HepG2 (cell line): ENCODE measurements around the gene MED23. TPM values are rescaled to one million over a fixed set of nuclear protein-coding genes. Genes with fewer than 3 reads are reported as not detected.

ENCODE experiments used
- ARNT2 ChIP-seq: sonication (generic); formaldehyde crosslinking; IDR thresholded peaks from 2 replicates; pipeline ENCODE4 v1.8.0; 2022; ENCODE audit warnings: mild to moderate bottlenecking, low read depth, missing genetic modification reagents, moderate library complexity
- ATAD3A ChIP-seq: sonication (generic); formaldehyde crosslinking; IDR thresholded peaks from 2 replicates; pipeline ENCODE4 v1.4.0; 2020; ENCODE audit warnings: missing genetic modification reagents
- FLYWCH1 ChIP-seq: sonication (generic); formaldehyde crosslinking; IDR thresholded peaks from 2 replicates; pipeline ENCODE4 v1.8.1; 2023; ENCODE audit warnings: mild to moderate bottlenecking, missing genetic modification reagents
- HDAC6 ChIP-seq: fragments of 200-600 bp; sonication (generic); IDR thresholded peaks from 2 replicates; pipeline ENCODE4 v1.7.0; 2017; ENCODE audit warnings: mild to moderate bottlenecking, antibody characterized with exemption, low read length, low read depth
- HES4 ChIP-seq: sonication (generic); formaldehyde crosslinking; IDR thresholded peaks from 2 replicates; pipeline ENCODE4 v1.9.0; 2021; ENCODE audit warnings: mild to moderate bottlenecking, missing genetic modification reagents, borderline replicate concordance
- IKZF4 ChIP-seq: sonication (generic); formaldehyde crosslinking; IDR thresholded peaks from 2 replicates; pipeline ENCODE4 v1.5.1; 2020; ENCODE audit warnings: borderline replicate concordance, mild to moderate bottlenecking, low read depth, missing genetic modification reagents; ENCODE audit errors: not compliant biosample characterization
- ISX ChIP-seq: sonication (generic); formaldehyde crosslinking; conservative IDR thresholded peaks from 2 replicates; pipeline ENCODE4 v1.5.0; 2020; ENCODE audit warnings: missing genetic modification reagents
- JUN ChIP-seq: sonication (generic); formaldehyde crosslinking; IDR thresholded peaks from 2 replicates; pipeline ENCODE4 v1.4.0; 2020; ENCODE audit warnings: mild to moderate bottlenecking, missing genetic modification reagents
- KDM6A ChIP-seq: IDR thresholded peaks from 2 replicates; pipeline ENCODE4 v1.6.1; 2016; ENCODE audit warnings: low read depth
- KLF11 ChIP-seq: IDR thresholded peaks from 2 replicates; pipeline ENCODE4 v1.6.1; 2016; ENCODE audit warnings: missing compliant biosample characterization
- KLF16 ChIP-seq, 2 experiments: sonication (generic) in 1 of 2; formaldehyde crosslinking in 1 of 2; IDR thresholded peaks; 2 replicates each; pipeline versions ENCODE4 v1.6.1 to v1.8.0; 2016 to 2023; ENCODE audit warnings: missing genetic modification reagents in 2 of 2, missing compliant biosample characterization in 1 of 2
- NCOA1 ChIP-seq: sonication (generic); formaldehyde crosslinking; IDR thresholded peaks from 2 replicates; pipeline ENCODE4 v1.9.0; 2021; ENCODE audit warnings: missing genetic modification reagents
- ONECUT2 ChIP-seq: sonication (generic); formaldehyde crosslinking; IDR thresholded peaks from 2 replicates; pipeline ENCODE4 v1.4.0; 2020; ENCODE audit warnings: missing genetic modification reagents
- RXRB ChIP-seq: IDR thresholded peaks from 2 replicates; pipeline ENCODE4 v1.6.1; 2016; ENCODE audit warnings: borderline replicate concordance, missing genetic modification reagents, missing compliant biosample characterization
- SATB2 ChIP-seq: sonication (generic); formaldehyde crosslinking; IDR thresholded peaks from 2 replicates; pipeline ENCODE4 v1.5.0; 2020; ENCODE audit warnings: missing genetic modification reagents
- SOX13 ChIP-seq, 3 experiments: fragments of 450-650 bp in 1 of 3; sonication (generic) in 1 of 3; formaldehyde crosslinking in 1 of 3; IDR thresholded peaks in 2 of 3; conservative IDR thresholded peaks in 1 of 3; 2 replicates each; pipeline versions ENCODE4 v1.5.0 to v1.6.1; 2016 to 2020; ENCODE audit warnings: antibody characterized with exemption in 1 of 3, mild to moderate bottlenecking in 1 of 3, missing compliant biosample characterization in 1 of 3, missing genetic modification reagents in 1 of 3, moderate library complexity in 1 of 3
- TBX3 ChIP-seq: fragments of 450-650 bp; IDR thresholded peaks from 2 replicates; pipeline ENCODE4 v1.6.1; 2017; ENCODE audit warnings: antibody characterized with exemption, mild to moderate bottlenecking, inconsistent platforms, borderline replicate concordance
- ZNF274 ChIP-seq: sonication (generic); formaldehyde crosslinking; IDR thresholded peaks from 2 replicates; pipeline ENCODE4 v1.5.1; 2020; ENCODE audit warnings: mild to moderate bottlenecking, missing genetic modification reagents
- ZNF616 ChIP-seq: sonication (generic); formaldehyde crosslinking; IDR thresholded peaks from 2 replicates; pipeline ENCODE4 v1.5.0; 2020; ENCODE audit warnings: low read depth, mild to moderate bottlenecking, missing genetic modification reagents
- ZNF670 ChIP-seq: sonication (generic); formaldehyde crosslinking; IDR thresholded peaks from 2 replicates; pipeline ENCODE4 v1.8.0; 2022; ENCODE audit warnings: mild to moderate bottlenecking, missing genetic modification reagents, borderline replicate concordance
- ZNF761 ChIP-seq: sonication (generic); formaldehyde crosslinking; conservative IDR thresholded peaks from 2 replicates; pipeline ENCODE4 v1.4.0; 2020; ENCODE audit warnings: mild to moderate bottlenecking, missing genetic modification reagents
- ZNF781 ChIP-seq: sonication (generic); formaldehyde crosslinking; IDR thresholded peaks from 2 replicates; pipeline ENCODE4 v1.5.1; 2020; ENCODE audit warnings: borderline replicate concordance, mild to moderate bottlenecking, missing genetic modification reagents; ENCODE audit errors: not compliant biosample characterization
- polyA plus RNA-seq, 8 experiments: library from polyadenylated mRNA; depleted of rRNA in 3 of 8; stranded (reverse) in 7 of 8; unstranded in 1 of 8; fragments of >200 nt; fragmentation: Illumina TruSeq in 4 of 8; extraction: Trizol in 4 of 8; gene quantifications; 2 replicates each; pipeline versions ENCODE4 v1.2.1 to v1.2.3, GENCODE V29; 2011 to 2016; ENCODE audit warnings: low read depth in 4 of 8, missing spikeins in 1 of 8, mixed read lengths in 1 of 8; ENCODE audit not compliant: insufficient read depth in 1 of 8
- total RNA-seq, 5 experiments: library from RNA; depleted of rRNA; stranded (reverse); fragments of >200 nt; fragmentation: Illumina TruSeq; extraction: Trizol; gene quantifications; 2 replicates each; pipeline ENCODE4 v1.2.3, GENCODE V29; 2016; ENCODE audit warnings: low read depth in 1 of 5
- TF ChIP-seq, protein P1 (sequence below): sonication (generic); formaldehyde crosslinking; IDR thresholded peaks from 2 replicates; pipeline ENCODE4 v1.4.0; 2020; ENCODE audit warnings: mild to moderate bottlenecking, missing genetic modification reagents
- TF ChIP-seq, protein P2 (sequence below): sonication (generic); formaldehyde crosslinking; IDR thresholded peaks from 2 replicates; pipeline ENCODE4 v1.4.0; 2020; ENCODE audit warnings: mild to moderate bottlenecking, missing genetic modification reagents
- TF ChIP-seq, protein P3 (sequence below): sonication (generic); formaldehyde crosslinking; IDR thresholded peaks from 2 replicates; pipeline ENCODE4 v1.4.0; 2020; ENCODE audit warnings: missing genetic modification reagents
- TF ChIP-seq, protein P4 (sequence below): sonication (generic); formaldehyde crosslinking; IDR thresholded peaks from 2 replicates; pipeline ENCODE4 v1.5.0; 2020; ENCODE audit warnings: mild to moderate bottlenecking, missing genetic modification reagents, moderate library complexity

The MED23 gene
- total and polyA plus RNA-seq, 2 of the 13 experiments (the other 11 are each of a cell fraction or from before 2014, with no cell fraction given) = 34.9 to 50.5 TPM

DNA sequence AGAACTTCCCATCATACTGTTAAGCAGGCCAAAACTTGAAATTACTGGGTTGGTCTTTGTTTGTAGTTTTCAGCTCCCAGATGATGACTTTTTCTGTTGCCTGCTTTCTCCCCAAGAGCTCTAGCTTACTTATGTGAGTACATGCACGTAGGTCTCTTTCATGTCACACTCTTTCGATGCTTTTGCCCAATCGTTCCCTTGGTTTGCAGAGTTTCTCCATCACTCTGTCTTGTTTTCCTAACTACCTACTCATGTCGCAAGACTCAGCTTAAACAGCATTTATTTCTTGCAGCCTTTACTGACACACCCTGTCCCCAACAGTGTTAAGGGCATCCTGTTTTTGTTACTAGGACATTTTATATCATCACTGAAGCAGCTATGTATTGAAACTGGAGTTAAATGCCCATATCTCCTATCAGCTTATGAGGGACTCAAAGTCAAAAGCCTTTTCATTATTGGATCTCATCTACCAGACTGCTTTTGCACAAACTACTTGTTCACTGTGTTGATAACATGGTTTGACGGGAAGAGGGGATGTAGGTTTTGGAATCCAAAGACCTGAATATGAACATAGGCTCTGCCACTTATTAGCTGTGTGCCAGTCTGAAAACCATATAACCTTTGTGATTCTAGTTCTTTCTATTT, 52.1 kb downstream of the MED23 start (continued):
- TF ChIP-seq ZNF670 (no peak), JUN (CRISPR knock-in tag) (no peak), KDM6A (CRISPR knock-in tag) (no peak), ATAD3A (no peak), KLF16 (CRISPR knock-in tag; IDR thresholded peaks at IDR 0.05) (no peak), IKZF4 (CRISPR knock-in tag) (no peak), SOX13 (IDR thresholded peaks at IDR 0.05) (no peak; the same call in 1 of the 2 replicates), SOX13 (CRISPR knock-in tag; conservative IDR thresholded peaks at IDR 0.05 in 1 of 2, IDR thresholded peaks at IDR 0.05 in 1 of 2) (peak in 1 of 2 experiments; percentile 54; a peak in 1 of 4 replicates), ZNF761 (CRISPR knock-in tag) (no peak), SATB2 (CRISPR knock-in tag) (no peak), ARNT2 (no peak), ZNF616 (CRISPR knock-in tag) (no peak), TBX3 (no peak), HDAC6 (no peak), FLYWCH1 (no peak), ISX (no peak), KLF11 (CRISPR knock-in tag) (no peak), ZNF274 (no peak), ZNF781 (CRISPR knock-in tag) (no peak), NCOA1 (CRISPR knock-in tag) (no peak), RXRB (CRISPR knock-in tag) (peak; percentile 33; the same call in 1 of the 2 replicates), HES4 (CRISPR knock-in tag) (no peak), ONECUT2 (no peak)
- TF ChIP-seq, protein P1, sequence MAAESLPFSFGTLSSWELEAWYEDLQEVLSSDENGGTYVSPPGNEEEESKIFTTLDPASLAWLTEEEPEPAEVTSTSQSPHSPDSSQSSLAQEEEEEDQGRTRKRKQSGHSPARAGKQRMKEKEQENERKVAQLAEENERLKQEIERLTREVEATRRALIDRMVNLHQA (CRISPR knock-in tag) = no peak
- TF ChIP-seq, protein P2, sequence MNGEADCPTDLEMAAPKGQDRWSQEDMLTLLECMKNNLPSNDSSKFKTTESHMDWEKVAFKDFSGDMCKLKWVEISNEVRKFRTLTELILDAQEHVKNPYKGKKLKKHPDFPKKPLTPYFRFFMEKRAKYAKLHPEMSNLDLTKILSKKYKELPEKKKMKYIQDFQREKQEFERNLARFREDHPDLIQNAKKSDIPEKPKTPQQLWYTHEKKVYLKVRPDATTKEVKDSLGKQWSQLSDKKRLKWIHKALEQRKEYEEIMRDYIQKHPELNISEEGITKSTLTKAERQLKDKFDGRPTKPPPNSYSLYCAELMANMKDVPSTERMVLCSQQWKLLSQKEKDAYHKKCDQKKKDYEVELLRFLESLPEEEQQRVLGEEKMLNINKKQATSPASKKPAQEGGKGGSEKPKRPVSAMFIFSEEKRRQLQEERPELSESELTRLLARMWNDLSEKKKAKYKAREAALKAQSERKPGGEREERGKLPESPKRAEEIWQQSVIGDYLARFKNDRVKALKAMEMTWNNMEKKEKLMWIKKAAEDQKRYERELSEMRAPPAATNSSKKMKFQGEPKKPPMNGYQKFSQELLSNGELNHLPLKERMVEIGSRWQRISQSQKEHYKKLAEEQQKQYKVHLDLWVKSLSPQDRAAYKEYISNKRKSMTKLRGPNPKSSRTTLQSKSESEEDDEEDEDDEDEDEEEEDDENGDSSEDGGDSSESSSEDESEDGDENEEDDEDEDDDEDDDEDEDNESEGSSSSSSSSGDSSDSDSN (CRISPR knock-in tag) = no peak
- TF ChIP-seq, protein P3, sequence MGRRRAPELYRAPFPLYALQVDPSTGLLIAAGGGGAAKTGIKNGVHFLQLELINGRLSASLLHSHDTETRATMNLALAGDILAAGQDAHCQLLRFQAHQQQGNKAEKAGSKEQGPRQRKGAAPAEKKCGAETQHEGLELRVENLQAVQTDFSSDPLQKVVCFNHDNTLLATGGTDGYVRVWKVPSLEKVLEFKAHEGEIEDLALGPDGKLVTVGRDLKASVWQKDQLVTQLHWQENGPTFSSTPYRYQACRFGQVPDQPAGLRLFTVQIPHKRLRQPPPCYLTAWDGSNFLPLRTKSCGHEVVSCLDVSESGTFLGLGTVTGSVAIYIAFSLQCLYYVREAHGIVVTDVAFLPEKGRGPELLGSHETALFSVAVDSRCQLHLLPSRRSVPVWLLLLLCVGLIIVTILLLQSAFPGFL (CRISPR knock-in tag) = no peak
- TF ChIP-seq, protein P4, sequence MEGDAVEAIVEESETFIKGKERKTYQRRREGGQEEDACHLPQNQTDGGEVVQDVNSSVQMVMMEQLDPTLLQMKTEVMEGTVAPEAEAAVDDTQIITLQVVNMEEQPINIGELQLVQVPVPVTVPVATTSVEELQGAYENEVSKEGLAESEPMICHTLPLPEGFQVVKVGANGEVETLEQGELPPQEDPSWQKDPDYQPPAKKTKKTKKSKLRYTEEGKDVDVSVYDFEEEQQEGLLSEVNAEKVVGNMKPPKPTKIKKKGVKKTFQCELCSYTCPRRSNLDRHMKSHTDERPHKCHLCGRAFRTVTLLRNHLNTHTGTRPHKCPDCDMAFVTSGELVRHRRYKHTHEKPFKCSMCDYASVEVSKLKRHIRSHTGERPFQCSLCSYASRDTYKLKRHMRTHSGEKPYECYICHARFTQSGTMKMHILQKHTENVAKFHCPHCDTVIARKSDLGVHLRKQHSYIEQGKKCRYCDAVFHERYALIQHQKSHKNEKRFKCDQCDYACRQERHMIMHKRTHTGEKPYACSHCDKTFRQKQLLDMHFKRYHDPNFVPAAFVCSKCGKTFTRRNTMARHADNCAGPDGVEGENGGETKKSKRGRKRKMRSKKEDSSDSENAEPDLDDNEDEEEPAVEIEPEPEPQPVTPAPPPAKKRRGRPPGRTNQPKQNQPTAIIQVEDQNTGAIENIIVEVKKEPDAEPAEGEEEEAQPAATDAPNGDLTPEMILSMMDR (CRISPR knock-in tag) = no peak
